Measurements from ENCODE around the gene ZNF516. TPM values are rescaled to one million over a fixed set of nuclear protein-coding genes. Genes with fewer than 3 reads are reported as not detected.

The ZNF516 gene
- total RNA-seq, 1 experiment from 2014 or later, result 28.3 TPM

GRCh38 chr18:76319366-76319765 lies 175.7 kb downstream of the ZNF516 start:
- TF ChIP-seq CTCF (IDR thresholded peaks at IDR 0.05; ENCODE audit: unreplicated experiment), result no peak
- Mint-ChIP-seq H3K27me3 (ENCODE audit: insufficient read depth, unreplicated experiment) (no peaks in the 10 kb centered on the region), H3K27ac (ENCODE audit: low read depth, unreplicated experiment) (no peak overlapping the region), H3K9me3 (ENCODE audit: unreplicated experiment) (no peaks in the 10 kb centered on the region), H3K36me3 (ENCODE audit: insufficient read depth, unreplicated experiment) (no peaks in the 10 kb centered on the region), H3K4me1 (ENCODE audit: insufficient read depth, unreplicated experiment) (no peaks in the 10 kb centered on the region), H3K4me3 (ENCODE audit: unreplicated experiment) (no peak overlapping the region)
- POLR2A ChIA-PET, result no interaction called here
- intact Hi-C loops (cut with micrococcal nuclease), result no loop called here
- BruUV-seq (replicated peaks), result no TSS peak
- DNase-seq (ENCODE audit: unreplicated experiment), result no peak
- CTCF ChIA-PET, result interaction anchor here (1.2 kb wide), 1 partner anchor 17 kb away, joined by 5 read pairs; no protein-coding TSS in a partner anchor

- Mint-ChIP-seq H3K9me3 (ENCODE audit: unreplicated experiment) (no peaks in the 10 kb centered on the region), H3K4me3 (ENCODE audit: unreplicated experiment) (no peak overlapping the region), H3K27me3 (ENCODE audit: insufficient read depth, unreplicated experiment) (no peaks in the 10 kb centered on the region), H3K36me3 (ENCODE audit: insufficient read depth, unreplicated experiment) (no peaks in the 10 kb centered on the region), H3K4me1 (ENCODE audit: insufficient read depth, unreplicated experiment) (no peaks in the 10 kb centered on the region), H3K27ac (ENCODE audit: low read depth, unreplicated experiment) (no peak overlapping the region)
- TF ChIP-seq CTCF (IDR thresholded peaks at IDR 0.05; ENCODE audit: unreplicated experiment), result no peak
- BruUV-seq (replicated peaks), result no TSS peak
- intact Hi-C loops (cut with micrococcal nuclease), result no loop called here
- DNase-seq (ENCODE audit: unreplicated experiment), result no peak
- CTCF ChIA-PET, result no interaction called here
- POLR2A ChIA-PET, result no interaction called here
Observed at GRCh38 chr18:76318607-76319006, 176.4 kb downstream of the ZNF516 start.

- H3K4me1 Mint-ChIP-seq (ENCODE audit: insufficient read depth, unreplicated experiment), result no peaks in the 10 kb centered on the region
- H3K4me3 Mint-ChIP-seq (ENCODE audit: unreplicated experiment), result no peak overlapping the region
- H3K9me3 Mint-ChIP-seq (ENCODE audit: unreplicated experiment), result no peaks in the 10 kb centered on the region
- DNase-seq (ENCODE audit: unreplicated experiment), result no peak
- ChIA-PET CTCF (interaction anchor here (0.7 kb wide), 1 partner anchor 665 kb away, joined by 4 read pairs; no protein-coding TSS in a partner anchor), POLR2A (no interaction called here)
- intact Hi-C loops (cut with micrococcal nuclease), result no loop called here
- H3K27me3 Mint-ChIP-seq (ENCODE audit: insufficient read depth, unreplicated experiment), result no peaks in the 10 kb centered on the region
- no peak for TF ChIP-seq CTCF (IDR thresholded peaks at IDR 0.05; ENCODE audit: unreplicated experiment)
- no peak overlapping the region for H3K27ac Mint-ChIP-seq (ENCODE audit: low read depth, unreplicated experiment)
- H3K36me3 Mint-ChIP-seq (ENCODE audit: insufficient read depth, unreplicated experiment), result no peaks in the 10 kb centered on the region
- BruUV-seq (replicated peaks), result no TSS peak
Observed at GRCh38 chr18:76317136-76317535, 177.9 kb downstream of the ZNF516 start.

GRCh38 chr18:76315722-76316230 lies 179.3 kb downstream of the ZNF516 start:
- Mint-ChIP-seq H3K27me3 (ENCODE audit: insufficient read depth, unreplicated experiment) (no peaks in the 10 kb centered on the region), H3K27ac (ENCODE audit: low read depth, unreplicated experiment) (no peak overlapping the region), H3K4me3 (ENCODE audit: unreplicated experiment) (no peak overlapping the region), H3K9me3 (ENCODE audit: unreplicated experiment) (no peaks in the 10 kb centered on the region), H3K36me3 (ENCODE audit: insufficient read depth, unreplicated experiment) (no peaks in the 10 kb centered on the region), H3K4me1 (ENCODE audit: insufficient read depth, unreplicated experiment) (no peaks in the 10 kb centered on the region)
- no TSS peak for BruUV-seq (replicated peaks)
- CTCF ChIA-PET, result interaction anchor here (0.6 kb wide), 1 partner anchor 1272 kb away, joined by 3 read pairs; no protein-coding TSS in a partner anchor
- POLR2A ChIA-PET, result no interaction called here
- DNase-seq (ENCODE audit: unreplicated experiment), result no peak
- intact Hi-C loops (cut with micrococcal nuclease), result no loop called here
- no peak for TF ChIP-seq CTCF (IDR thresholded peaks at IDR 0.05; ENCODE audit: unreplicated experiment)
